ENCODE data around the gene GOLGA8R.
A peak's percentile ranks its signal among the peaks of the same experiment; 100 is the strongest.
"Not testable (repeated sequence)": the region's sequence is repeated elsewhere in the genome, so short reads cannot be mapped to it uniquely, and the experiment has no call there.

Gene GOLGA8R

GRCh38 chr15:30414160-30414559 is at the start of gene GOLGA8R:
TSS of gene GOLGA8R (minus strand) at chr15:30414260. CDS start at chr15:30414162, 98 bp downstream.
- not testable (repeated sequence) for DNase-seq

DNA sequence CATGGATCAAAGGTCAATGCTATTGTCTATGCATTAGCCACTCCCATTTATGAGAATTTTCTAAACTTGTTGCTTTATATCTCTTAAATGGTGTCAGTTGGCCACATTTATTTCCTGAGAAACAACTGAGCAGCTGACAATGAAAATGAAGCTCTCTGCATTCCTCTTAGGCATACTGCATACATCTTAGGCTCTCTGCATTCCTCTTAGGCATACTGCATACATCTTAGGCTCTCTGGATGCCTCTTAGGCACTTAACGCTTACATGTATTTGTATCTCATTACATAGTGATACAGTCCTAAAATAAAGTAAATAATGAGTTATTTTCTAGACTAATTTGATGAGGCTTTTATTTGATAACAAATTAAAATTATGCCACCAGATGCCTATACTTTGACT is 49.8 kb upstream of the GOLGA8R start:
- DNase-seq: not testable (repeated sequence)

DNA sequence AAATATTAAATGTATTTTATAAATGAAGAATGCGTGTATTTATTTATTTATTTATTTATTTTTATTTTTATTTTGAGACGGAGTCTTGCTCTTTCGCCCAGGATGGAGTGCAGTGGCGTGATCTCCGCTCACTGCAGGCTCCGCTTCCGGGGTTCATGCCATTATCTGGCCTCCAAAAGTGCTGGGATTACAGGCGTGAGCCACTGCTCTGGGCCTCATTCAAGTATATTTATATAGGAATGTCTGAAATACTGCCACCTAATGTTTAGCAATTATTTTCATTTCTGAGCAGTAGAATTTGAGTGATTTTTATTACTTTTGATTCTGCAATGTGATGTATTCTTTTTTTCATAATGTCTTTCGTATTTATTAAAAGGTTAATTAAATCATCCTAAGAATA is 48.1 kb upstream of the GOLGA8R start:
- DNase-seq: not testable (repeated sequence)

GRCh38 chr15:30452702-30453101 is 38.6 kb upstream of the GOLGA8R start:
- DNase-seq: not testable (repeated sequence)

DNA sequence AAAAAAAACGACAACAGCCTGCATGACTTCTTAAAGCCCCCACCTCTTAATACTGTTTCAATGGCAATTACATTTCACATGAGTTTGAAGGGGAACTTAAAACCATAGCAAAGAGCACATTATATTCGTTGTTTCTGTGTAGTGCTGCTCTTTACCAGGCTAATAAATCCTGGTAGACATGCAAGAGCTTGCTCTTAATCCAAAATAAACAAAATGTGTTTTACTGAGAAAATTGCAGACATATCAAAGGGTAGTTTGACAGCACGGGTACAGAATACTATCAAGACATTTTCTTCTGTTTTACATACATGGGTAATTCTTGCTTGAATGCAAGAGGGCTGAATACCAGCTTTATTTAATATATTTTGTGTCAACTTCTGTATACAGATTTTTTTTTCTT is 24.3 kb upstream of the GOLGA8R start:
- DNase-seq: not testable (repeated sequence)

- DNase-seq: not testable (repeated sequence)
These were observed 21.8 kb upstream of the GOLGA8R start for GRCh38 chr15:30435878-30436277.

- DNase-seq: not testable (repeated sequence)
These were observed 6.7 kb upstream of the GOLGA8R start for GRCh38 chr15:30420723-30421122.

DNA sequence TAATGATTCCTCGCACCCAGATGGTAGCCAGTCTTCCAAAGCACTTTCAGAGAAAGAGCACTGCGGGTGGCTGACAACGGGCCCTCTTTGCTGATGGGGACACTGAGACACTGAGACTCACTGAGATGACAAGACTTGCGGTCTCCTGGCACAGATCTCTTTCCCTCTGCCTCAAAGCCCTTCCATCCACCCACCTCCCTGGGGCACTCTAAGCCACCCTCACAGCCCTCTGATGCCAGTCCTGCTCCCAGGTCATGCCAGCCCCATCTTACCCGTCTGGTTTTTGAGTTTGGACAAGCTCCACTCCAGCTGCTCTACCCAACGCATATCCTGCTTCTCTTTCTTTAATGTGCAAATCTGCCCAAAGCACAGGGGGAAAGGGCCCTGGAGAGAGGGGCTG is 6.4 kb downstream of the GOLGA8R start:
- DNase-seq: not testable (repeated sequence)

DNA sequence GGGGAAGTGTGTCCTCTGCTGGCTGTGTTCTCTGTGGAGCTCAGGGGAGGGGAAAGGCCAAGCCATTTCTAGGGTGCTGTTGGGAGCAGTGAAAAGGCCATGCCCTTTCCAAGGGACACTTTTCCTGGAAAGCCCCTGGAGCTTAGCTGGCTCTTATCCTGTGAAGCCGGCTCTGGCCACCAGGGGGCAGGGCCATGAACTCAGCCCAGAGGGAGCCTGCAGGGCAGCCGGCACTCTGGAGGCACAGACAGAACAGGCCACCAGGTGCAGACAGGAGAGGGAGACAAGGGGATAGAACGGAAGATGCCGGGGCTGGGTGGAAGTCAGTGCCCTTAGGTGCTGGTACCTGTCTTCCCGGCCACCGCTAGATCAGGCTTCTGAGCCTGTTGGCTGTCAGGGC is 15.1 kb downstream of the GOLGA8R start:
- peak; percentile 41 for DNase-seq

GRCh38 chr15:30393664-30393991 is 20.4 kb downstream of the GOLGA8R start:
- not testable (repeated sequence) for DNase-seq

GRCh38 chr15:30392766-30393663 is 21.0 kb downstream of the GOLGA8R start, which contains the start of gene CHRFAM7A:
TSS of gene CHRFAM7A (minus strand) at chr15:30393540. CDS start at chr15:30383351, 10,189 bp downstream.
- DNase-seq: not testable (repeated sequence)

- DNase-seq: not testable (repeated sequence)
These were observed 27.7 kb downstream of the GOLGA8R start for GRCh38 chr15:30386318-30386887.

GRCh38 chr15:30377082-30377413 is 37.0 kb downstream of the GOLGA8R start:
- not testable (repeated sequence) for DNase-seq

DNA sequence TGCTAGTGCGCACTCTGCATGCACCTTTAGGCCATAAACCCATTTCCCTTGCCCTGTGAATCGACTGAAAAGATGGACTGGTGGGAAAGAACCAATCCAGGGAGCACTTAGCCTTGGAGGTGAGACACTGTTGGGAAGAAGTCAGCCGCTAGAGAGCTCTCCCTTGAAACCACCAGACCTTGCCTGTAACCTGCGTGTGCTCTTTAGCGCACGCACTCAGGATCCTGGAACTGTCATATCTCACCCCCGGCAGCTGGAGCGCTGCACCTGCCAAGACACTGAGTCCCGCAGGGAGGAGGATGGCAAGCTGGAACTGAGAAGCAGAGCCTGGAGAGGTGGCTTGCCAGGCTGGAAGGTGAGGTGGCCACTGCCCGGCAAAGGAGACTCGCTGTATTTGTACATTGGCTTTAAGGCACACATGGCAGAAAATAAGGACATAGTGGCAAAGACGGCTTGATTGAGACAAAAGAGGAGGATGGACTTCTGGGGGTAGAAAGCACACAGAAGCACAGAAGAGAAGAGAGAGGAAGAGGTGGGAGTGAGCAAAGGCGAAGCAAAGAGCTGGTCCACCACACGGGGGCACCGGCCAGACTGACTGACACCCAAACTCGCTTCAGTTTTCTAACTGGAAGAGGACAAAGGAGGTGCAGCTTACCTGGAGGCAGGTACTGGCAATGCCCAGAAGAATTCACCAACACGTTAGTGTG is 37.5 kb downstream of the GOLGA8R start:
- not testable (repeated sequence) for DNase-seq

DNA sequence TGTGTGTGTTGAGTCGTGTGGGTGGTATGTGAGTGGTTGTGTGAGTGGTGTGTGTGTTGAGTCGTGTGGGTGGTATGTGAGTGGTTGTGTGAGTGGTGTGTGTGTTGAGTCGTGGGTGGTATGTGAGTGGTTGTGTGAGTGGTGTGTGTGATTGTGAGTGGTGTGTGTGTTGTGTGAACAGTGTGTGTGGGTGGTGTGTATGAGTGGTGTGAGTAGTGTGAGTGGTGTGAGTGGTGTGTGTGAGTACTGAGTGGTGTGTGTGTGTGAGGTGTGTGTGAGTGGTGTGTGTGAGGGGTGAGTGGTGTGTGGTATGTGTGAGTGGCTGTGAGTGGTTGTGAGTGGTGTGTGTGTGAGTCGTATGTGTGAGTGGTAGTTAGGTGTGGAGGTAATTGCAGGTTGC is 38.2 kb downstream of the GOLGA8R start:
- DNase-seq: not testable (repeated sequence)

DNA sequence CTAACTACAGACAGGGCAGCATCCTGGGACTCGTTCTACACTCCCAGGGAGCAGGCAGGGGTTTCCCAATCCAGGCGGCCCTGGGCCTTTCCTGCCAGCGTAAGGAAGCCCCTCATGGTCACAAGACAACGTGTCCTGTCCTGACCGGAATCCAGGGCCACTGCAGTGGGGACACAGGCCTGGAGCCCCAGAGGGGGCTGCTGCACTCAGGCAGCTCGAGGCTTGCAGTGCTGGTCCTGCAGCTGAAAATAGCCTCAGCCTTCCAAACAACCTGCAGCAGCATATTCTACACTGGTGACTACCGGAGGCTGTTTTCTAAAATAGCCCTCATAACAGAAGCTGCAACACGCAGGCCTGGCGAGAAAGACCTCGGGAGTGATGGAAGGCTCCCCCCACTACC is 39.2 kb downstream of the GOLGA8R start:
- DNase-seq: not testable (repeated sequence)

- DNase-seq: not testable (repeated sequence)
These were observed 45.8 kb downstream of the GOLGA8R start for GRCh38 chr15:30368271-30368670.

GRCh38 chr15:30367246-30367645 is 46.8 kb downstream of the GOLGA8R start:
- DNase-seq: not testable (repeated sequence)

DNA sequence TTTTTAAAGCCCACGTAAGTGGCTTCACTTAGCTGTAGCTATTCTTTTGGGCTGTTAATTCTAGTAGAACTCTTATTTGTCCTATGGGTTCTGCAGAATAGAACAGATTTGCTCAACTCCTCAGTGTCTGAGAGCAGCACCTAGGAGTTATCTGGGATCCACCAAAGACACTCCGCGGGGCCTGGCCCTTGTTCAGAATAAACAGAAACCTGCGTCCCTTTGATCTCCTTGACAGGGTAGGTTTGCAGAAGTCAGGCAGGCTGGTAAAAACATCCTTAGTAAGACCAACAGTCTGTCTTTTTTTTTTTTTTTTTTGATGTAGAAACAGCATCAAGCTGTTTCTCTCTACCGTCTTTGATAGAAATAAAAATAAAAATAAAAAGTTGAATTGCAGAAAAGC is 52.7 kb downstream of the GOLGA8R start:
- DNase-seq: not testable (repeated sequence)

DNA sequence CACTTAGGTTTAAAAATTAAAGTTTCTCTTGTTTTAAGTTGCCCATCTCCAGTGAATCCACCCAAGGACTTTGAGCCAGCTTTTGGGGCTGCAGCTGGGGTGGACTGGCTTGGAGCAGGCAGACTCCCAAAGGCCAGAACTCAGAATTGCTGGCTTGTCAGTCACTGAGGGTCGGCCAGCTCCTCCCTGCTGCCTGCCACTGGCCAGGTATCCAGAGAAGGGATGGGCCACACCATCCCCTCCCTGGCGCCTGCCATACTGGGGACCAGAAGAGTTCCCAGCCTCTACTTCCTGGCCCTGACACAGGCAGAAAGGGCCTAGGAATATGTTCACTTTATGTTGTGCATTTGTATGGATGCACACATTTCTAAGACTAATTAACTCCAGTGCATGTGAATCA is 53.1 kb downstream of the GOLGA8R start:
- DNase-seq: not testable (repeated sequence)

DNA sequence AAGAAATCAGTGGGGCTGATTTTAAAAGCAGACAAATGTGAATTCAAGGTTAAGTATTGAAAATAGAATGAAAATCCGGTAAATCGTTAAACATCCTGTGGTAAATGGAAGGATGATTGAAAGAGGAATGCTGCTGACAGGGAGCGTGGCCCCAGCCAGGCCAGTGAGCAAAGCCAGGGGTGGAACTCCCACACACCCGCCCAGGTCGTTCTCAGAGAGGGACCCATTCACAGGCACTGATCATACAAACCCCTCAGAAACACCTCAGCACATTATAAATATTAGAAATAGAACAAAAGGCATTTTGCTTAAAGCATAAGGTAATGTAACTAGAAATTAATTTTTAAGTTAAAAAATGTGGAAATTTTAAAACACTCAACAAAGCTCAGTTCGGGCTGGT is 59.0 kb downstream of the GOLGA8R start:
- DNase-seq: not testable (repeated sequence)
